ENCODE results near the gene CAPSL. TPM values are rescaled to one million over a fixed set of nuclear protein-coding genes. Genes with fewer than 3 reads are reported as not detected.

Gene CAPSL
- total and polyA plus RNA-seq, 8 donors: not detected

- WGBS, 5 donors: 50 to 61% (median 56%) methylated on average over 5 of the region's 5 CpGs
- intact Hi-C loops (cut with DNase I; ENCODE audit: low total_unique reads): no loop called here
- Histone ChIP-seq H3K9me3 (no peaks in the 10 kb centered on the region), H3K4me3 (no peak overlapping the region), H3K27me3 (no peaks in the 10 kb centered on the region), H3K4me1 (no peaks in the 10 kb centered on the region), H3K27ac (no peak overlapping the region), H3K36me3 (no peaks in the 10 kb centered on the region)
- DNase-seq: no peak
- TF ChIP-seq CTCF (IDR thresholded peaks at IDR 0.05) (no peak), POLR2A (IDR thresholded peaks at IDR 0.05) (no peak), POLR2AphosphoS5 (IDR thresholded peaks at IDR 0.05) (no peak), EP300 (IDR thresholded peaks at IDR 0.05) (no peak)
Observed at GRCh38 chr5:35887321-35888100, 50.9 kb downstream of the CAPSL start.

DNA sequence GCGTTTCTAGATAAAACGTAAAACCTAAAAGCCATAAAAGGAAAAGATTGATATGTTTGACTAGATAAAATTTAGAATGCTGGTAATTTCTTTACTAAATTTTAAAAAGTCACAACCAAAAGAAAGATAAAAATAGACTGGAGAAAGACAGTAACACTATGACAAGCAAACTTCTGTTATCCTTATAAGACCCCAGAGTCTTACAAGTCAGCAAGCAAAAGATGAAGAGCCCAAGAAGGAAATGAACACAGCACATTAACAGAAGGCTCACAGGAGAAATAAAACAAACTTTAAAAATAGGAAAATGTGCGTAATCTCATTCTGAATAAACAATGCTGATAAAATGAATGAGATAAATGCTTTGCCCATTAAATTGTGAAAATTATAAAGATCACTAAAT, 52.0 kb downstream of the CAPSL start:
- Histone ChIP-seq H3K9me3 (no peaks in the 10 kb centered on the region), H3K4me1 (no peaks in the 10 kb centered on the region), H3K36me3 (no peaks in the 10 kb centered on the region), H3K27me3 (no peaks in the 10 kb centered on the region), H3K4me3 (no peak overlapping the region), H3K27ac (no peak overlapping the region)
- TF ChIP-seq POLR2AphosphoS5 (IDR thresholded peaks at IDR 0.05) (no peak), POLR2A (IDR thresholded peaks at IDR 0.05) (no peak), EP300 (IDR thresholded peaks at IDR 0.05) (no peak), CTCF (IDR thresholded peaks at IDR 0.05) (no peak)
- WGBS, 5 donors: 58 to 78% (median 72%) methylated on average over 3 of the region's 3 CpGs
- no peak for DNase-seq
- intact Hi-C loops (cut with DNase I; ENCODE audit: low total_unique reads): no loop called here

DNA sequence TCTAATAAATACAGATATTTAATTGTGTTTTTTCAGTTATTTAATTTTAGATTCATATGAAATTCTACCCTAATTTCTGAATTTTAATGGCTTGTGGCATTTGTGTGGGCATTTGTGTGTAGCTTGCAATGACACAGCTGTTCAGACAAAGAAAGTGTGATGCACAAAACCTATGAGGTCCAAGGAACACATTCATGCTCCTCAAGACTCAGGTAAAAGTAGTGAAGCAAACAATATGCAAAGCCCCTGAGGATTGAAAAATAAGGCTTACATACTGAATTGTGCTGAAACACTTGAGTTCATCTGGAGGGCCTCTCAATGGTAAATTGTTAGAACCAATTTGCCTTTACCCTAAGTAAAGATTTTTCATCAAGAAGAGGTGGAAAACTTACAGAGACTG, 53.6 kb downstream of the CAPSL start:
- H3K27me3 ChIP-seq: no peaks in the 10 kb centered on the region
- H3K36me3 ChIP-seq: no peaks in the 10 kb centered on the region
- H3K9me3 ChIP-seq: no peaks in the 10 kb centered on the region
- TF ChIP-seq CTCF (IDR thresholded peaks at IDR 0.05) (no peak), POLR2A (IDR thresholded peaks at IDR 0.05) (no peak), EP300 (IDR thresholded peaks at IDR 0.05) (no peak), POLR2AphosphoS5 (IDR thresholded peaks at IDR 0.05) (no peak)
- intact Hi-C loops (cut with DNase I; ENCODE audit: low total_unique reads): no loop called here
- DNase-seq: no peak
- no peak overlapping the region for H3K4me3 ChIP-seq
- H3K27ac ChIP-seq: no peak overlapping the region
- H3K4me1 ChIP-seq: no peaks in the 10 kb centered on the region

GRCh38 chr5:35884191-35884769, 54.1 kb downstream of the CAPSL start:
- no peak for DNase-seq
- TF ChIP-seq POLR2AphosphoS5 (IDR thresholded peaks at IDR 0.05) (no peak), POLR2A (IDR thresholded peaks at IDR 0.05) (no peak), EP300 (IDR thresholded peaks at IDR 0.05) (no peak), CTCF (IDR thresholded peaks at IDR 0.05) (no peak)
- intact Hi-C loops (cut with DNase I; ENCODE audit: low total_unique reads): no loop called here
- no peaks in the 10 kb centered on the region for H3K9me3 ChIP-seq
- H3K36me3 ChIP-seq: no peaks in the 10 kb centered on the region
- 50 to 76% (median 69%) methylated on average over 1 of the region's 1 CpG for WGBS, 5 donors
- H3K27me3 ChIP-seq: no peaks in the 10 kb centered on the region
- no peaks in the 10 kb centered on the region for H3K4me1 ChIP-seq
- H3K4me3 ChIP-seq: no peak overlapping the region
- H3K27ac ChIP-seq: no peak overlapping the region

All from stomach (tissue), 9 donors.